ENCODE data around the gene IRF2BP2.

Gene IRF2BP2

DNA sequence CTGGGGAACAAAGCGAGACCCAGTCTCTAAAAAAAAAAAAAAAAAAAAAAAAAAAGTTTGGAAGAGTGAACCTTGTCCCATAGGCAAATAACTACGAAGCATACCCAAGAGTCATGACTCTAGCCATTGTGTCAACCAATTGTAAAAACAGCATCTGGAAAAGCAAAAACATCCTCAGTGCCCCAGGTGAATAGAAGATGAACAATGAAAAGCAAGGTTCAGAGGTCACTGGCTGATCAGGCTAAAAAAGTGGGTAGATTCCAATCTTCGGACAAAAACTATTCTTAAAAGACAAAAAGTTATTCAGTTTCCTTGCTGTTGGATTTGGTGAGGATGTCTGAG, 11.1 kb upstream of the IRF2BP2 start:
- CTCF ChIA-PET, result no interaction called here
- no peak for DNase-seq (ENCODE audit: low spot score)
- H3K27ac ChIP-seq, result no peak overlapping the region
- TF ChIP-seq, protein P1, sequence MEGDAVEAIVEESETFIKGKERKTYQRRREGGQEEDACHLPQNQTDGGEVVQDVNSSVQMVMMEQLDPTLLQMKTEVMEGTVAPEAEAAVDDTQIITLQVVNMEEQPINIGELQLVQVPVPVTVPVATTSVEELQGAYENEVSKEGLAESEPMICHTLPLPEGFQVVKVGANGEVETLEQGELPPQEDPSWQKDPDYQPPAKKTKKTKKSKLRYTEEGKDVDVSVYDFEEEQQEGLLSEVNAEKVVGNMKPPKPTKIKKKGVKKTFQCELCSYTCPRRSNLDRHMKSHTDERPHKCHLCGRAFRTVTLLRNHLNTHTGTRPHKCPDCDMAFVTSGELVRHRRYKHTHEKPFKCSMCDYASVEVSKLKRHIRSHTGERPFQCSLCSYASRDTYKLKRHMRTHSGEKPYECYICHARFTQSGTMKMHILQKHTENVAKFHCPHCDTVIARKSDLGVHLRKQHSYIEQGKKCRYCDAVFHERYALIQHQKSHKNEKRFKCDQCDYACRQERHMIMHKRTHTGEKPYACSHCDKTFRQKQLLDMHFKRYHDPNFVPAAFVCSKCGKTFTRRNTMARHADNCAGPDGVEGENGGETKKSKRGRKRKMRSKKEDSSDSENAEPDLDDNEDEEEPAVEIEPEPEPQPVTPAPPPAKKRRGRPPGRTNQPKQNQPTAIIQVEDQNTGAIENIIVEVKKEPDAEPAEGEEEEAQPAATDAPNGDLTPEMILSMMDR (conservative IDR thresholded peaks at IDR 0.05; ENCODE audit: low read depth), result no peak
- POLR2A ChIA-PET (ENCODE audit: low non-redundant PET), result no interaction called here

DNA sequence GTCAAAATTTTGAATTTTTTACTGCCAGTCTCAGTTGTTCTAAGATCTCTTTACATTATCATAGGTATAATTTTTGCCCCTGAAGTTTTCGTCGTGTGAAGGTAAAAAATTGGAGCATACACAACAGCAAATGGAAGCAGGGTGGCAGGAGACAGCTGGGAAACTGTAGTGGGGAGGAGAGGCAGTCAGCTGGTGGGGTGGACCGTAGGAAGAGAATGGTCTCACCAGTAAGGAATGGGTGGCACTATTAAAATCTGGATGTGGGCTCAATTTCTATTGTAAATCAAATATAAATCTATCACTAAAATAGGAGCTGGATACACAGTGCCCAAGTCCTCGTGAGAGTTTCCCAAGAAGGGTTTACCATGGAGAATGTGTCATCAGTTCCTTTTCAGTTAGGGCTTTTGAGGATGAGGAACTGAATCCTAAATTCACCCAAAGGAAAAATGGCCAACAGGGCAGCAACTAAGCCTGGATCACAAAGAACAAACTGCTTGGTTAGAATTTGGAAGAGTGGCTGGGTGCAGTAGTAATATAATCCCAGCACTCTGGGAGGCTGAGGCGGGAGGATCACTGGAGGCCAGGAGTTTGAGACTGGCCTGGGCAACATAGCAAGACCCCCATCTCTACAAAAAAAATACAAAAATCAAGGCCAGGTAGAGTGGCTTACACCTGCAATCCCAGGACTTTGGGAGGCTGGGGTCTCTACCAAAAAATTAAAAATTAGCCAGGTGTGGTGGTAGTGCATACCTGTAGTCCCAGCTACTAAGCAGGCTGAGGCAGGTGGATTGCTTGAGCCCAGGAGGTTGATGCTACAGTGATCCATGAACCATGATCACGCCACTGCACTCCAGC, 10.5 kb upstream of the IRF2BP2 start:
- POLR2A ChIA-PET (ENCODE audit: low non-redundant PET), result no interaction called here

DNA sequence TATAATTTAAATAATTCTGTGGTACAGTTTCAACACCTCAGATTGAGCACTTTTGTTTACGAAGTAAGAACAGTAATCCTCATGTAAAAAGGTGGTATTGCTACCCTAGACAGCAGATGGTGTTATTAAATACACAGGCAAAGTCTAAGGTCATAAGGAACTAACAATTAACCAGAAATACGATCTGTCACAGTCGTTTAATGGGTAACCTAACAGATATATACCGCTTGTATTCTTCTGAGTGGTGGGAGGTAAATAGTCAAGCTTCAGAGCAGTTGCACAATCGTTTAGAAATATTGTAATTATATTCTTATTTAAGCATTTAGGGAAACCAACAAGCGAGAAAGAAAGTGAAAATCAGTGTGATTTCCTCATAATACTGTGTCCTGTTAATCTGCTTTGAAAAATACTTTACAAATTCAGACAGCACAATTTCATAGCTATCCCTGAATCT, 9.8 kb upstream of the IRF2BP2 start:
- CTCF ChIA-PET, result no interaction called here
- no peak for DNase-seq (ENCODE audit: low spot score)
- TF ChIP-seq, protein P1 (conservative IDR thresholded peaks at IDR 0.05; ENCODE audit: low read depth), result no peak
- H3K27ac ChIP-seq, result no peak overlapping the region
- POLR2A ChIA-PET (ENCODE audit: low non-redundant PET), result no interaction called here

More for the DNA sequence above, 10.5 kb upstream of the IRF2BP2 start:
- TF ChIP-seq, protein P1 (conservative IDR thresholded peaks at IDR 0.05; ENCODE audit: low read depth), result no peak
- no peak overlapping the region for H3K27ac ChIP-seq
- CTCF ChIA-PET, result no interaction called here
- DNase-seq (ENCODE audit: low spot score), result no peak

DNA sequence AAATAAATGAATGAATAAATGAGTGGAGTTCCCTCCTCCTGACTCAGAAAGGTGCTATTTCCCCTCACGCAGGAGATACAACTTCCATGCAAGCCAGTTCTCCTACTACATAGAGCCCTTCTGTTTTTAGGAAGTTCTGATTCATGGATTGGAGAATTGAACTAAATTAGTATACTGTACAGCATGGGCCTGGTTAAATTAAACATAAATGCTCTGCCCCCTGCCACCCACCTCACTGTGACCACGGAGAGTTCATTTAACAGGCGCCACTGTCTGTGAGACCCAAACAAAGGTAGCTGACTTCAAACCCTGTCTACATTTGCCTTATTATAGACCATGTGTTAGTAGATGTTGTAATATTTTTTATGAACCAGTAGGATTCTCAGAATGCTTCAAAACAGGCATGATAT, 9.1 kb upstream of the IRF2BP2 start:
- ChIA-PET CTCF (no interaction called here), POLR2A (ENCODE audit: low non-redundant PET) (no interaction called here)
- no peak overlapping the region for H3K27ac ChIP-seq
- TF ChIP-seq, protein P1 (conservative IDR thresholded peaks at IDR 0.05; ENCODE audit: low read depth), result no peak
- DNase-seq (ENCODE audit: low spot score), result no peak

DNA sequence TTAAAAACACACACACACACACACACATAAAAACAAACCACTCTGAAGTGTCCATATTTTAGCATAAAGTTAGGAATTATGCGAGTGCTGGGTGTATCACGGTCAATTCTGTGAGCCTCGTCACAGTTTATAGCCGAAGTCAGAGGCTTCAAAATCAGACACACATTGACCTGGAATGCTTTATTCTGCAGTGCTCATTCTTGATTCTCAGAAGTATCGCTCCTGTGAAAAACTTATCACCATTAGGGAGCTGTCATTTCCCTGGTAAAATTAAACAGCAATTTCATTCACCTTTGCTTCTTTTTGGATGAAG, 8.7 kb upstream of the IRF2BP2 start:
- no peak overlapping the region for H3K27ac ChIP-seq
- ChIA-PET POLR2A (ENCODE audit: low non-redundant PET) (no interaction called here), CTCF (no interaction called here)
- TF ChIP-seq, protein P1 (conservative IDR thresholded peaks at IDR 0.05; ENCODE audit: low read depth), result no peak
- no peak for DNase-seq (ENCODE audit: low spot score)

DNA sequence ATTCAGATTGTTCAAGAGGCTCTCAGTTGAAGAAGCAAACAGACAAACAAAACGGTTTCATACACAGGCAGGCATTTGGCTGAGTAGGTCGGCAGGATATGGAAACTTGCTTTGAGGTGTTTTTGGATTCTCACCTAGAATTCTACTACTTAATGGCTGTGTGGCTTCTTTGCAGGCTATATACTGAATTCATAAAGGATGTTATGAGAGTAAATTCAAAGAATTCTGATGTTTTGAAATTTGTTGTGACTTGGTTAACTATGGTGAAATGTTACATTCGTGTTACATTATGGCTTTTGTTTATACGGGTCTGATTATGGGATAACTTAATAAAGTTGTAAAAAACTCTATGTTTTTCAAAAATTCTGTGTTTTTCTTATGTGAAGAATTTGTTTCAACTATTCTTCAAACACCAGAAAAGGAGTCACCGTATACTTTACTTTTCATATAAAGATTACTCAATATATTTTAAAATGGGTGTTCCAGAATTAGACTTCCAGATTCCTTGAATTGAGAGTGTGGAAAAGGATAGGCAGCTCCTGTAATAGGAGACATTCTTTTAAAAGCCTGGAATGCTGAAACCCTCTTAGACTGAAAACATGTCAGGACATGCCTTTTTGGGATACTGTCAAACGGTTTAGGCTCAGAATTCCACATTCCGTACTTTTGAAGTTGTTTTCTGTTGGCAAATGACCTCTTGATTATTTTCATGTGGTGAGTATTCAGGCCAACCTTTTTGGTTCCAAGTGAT, 8.2 kb upstream of the IRF2BP2 start:
- CTCF ChIA-PET, result no interaction called here
- POLR2A ChIA-PET (ENCODE audit: low non-redundant PET), result no interaction called here
- TF ChIP-seq, protein P1 (conservative IDR thresholded peaks at IDR 0.05; ENCODE audit: low read depth), result no peak
- no peak overlapping the region for H3K27ac ChIP-seq
- DNase-seq (ENCODE audit: low spot score), result peak; percentile 78

Data from RWPE1 (cell line).